SK-N-SH treated with all-trans-retinoic acid at 6 μM for 48 hours (cell line): ENCODE data around the gene TMEM132A.

Source experiments
- ATAC-seq: fragments of 200-7000 bp; cut with Tn5 transposase; 3 replicates; pipeline ENCODE4 v1.9.1; 2020; ENCODE audit warnings: mild to moderate bottlenecking, moderate library complexity
- ARNTL ChIP-seq: fragments of 450-650 bp; formaldehyde crosslinking; IDR thresholded peaks from 2 replicates; pipeline ENCODE4 v1.5.0; 2020; ENCODE audit warnings: low read depth, mild to moderate bottlenecking, moderate library complexity, borderline replicate concordance
- BACH2 ChIP-seq: fragments of 250-450 bp; sonication (Bioruptor Pico); IDR thresholded peaks from 2 replicates; pipeline ENCODE4 v1.9.0; 2021; ENCODE audit warnings: mild to moderate bottlenecking, borderline replicate concordance
- CREB5 ChIP-seq: fragments of 250-450 bp; sonication (Bioruptor Pico); IDR thresholded peaks from 2 replicates; pipeline ENCODE4 v1.5.1; 2020; ENCODE audit warnings: low read depth, mild to moderate bottlenecking, moderate library complexity
- CSDC2 ChIP-seq: fragments of 250-450 bp; sonication (Bioruptor Pico); IDR thresholded peaks from 2 replicates; pipeline ENCODE4 v1.5.0; 2020; ENCODE audit warnings: mild to moderate bottlenecking, moderate library complexity
- CSRNP3 ChIP-seq: fragments of 250-450 bp; sonication (Bioruptor Pico); IDR thresholded peaks from 2 replicates; pipeline ENCODE4 v1.5.1; 2021; ENCODE audit warnings: mild to moderate bottlenecking, moderate library complexity
- ESRRG ChIP-seq: fragments of 250-450 bp; sonication (Bioruptor Pico); IDR thresholded peaks from 2 replicates; pipeline ENCODE4 v1.6.1; 2021; ENCODE audit warnings: mild to moderate bottlenecking
- GLIS3 ChIP-seq: fragments of 250-450 bp; sonication (Bioruptor Pico); IDR thresholded peaks from 2 replicates; pipeline ENCODE4 v1.5.0; 2020; ENCODE audit warnings: mild to moderate bottlenecking, moderate library complexity
- ISL1 ChIP-seq: fragments of 250-450 bp; sonication (Bioruptor Pico); IDR thresholded peaks from 2 replicates; pipeline ENCODE4 v2.1.2; 2022; ENCODE audit warnings: mild to moderate bottlenecking, moderate library complexity
- OSR1 ChIP-seq: fragments of 250-450 bp; sonication (Bioruptor Pico); IDR thresholded peaks from 2 replicates; pipeline ENCODE4 v1.8.0; 2022; ENCODE audit warnings: moderate library complexity, mild to moderate bottlenecking, inconsistent platforms
- PATZ1 ChIP-seq: fragments of 250-450 bp; sonication (Bioruptor Pico); IDR thresholded peaks from 2 replicates; pipeline ENCODE4 v1.8.0; 2020; ENCODE audit warnings: mild to moderate bottlenecking, moderate library complexity, borderline replicate concordance
- PPARA ChIP-seq: fragments of 250-450 bp; sonication (Bioruptor Pico); IDR thresholded peaks from 2 replicates; pipeline ENCODE4 v1.5.0; 2020; ENCODE audit warnings: mild to moderate bottlenecking, borderline replicate concordance
- RARB ChIP-seq: fragments of 250-450 bp; sonication (Bioruptor Pico); IDR thresholded peaks from 2 replicates; pipeline ENCODE4 v1.8.0; 2021; ENCODE audit warnings: mild to moderate bottlenecking, moderate library complexity
- TCF4 ChIP-seq: fragments of 250-450 bp; sonication (Bioruptor Pico); IDR thresholded peaks from 2 replicates; pipeline ENCODE4 v1.8.0; 2021; ENCODE audit warnings: mild to moderate bottlenecking, moderate library complexity, borderline replicate concordance
- TSHZ2 ChIP-seq: fragments of 250-450 bp; sonication (Bioruptor Pico); IDR thresholded peaks from 2 replicates; pipeline ENCODE4 v1.5.0; 2020; ENCODE audit warnings: mild to moderate bottlenecking, moderate library complexity
- ZC3H10 ChIP-seq: fragments of 250-450 bp; sonication (Bioruptor Pico); IDR thresholded peaks from 2 replicates; pipeline ENCODE4 v1.5.1; 2021; ENCODE audit warnings: mild to moderate bottlenecking, moderate library complexity
- ZFP3 ChIP-seq: fragments of 250-450 bp; sonication (Bioruptor Pico); IDR thresholded peaks from 2 replicates; pipeline ENCODE4 v1.5.0; 2020; ENCODE audit warnings: mild to moderate bottlenecking, moderate library complexity
- ZFP30 ChIP-seq: fragments of 450-650 bp; formaldehyde crosslinking; IDR thresholded peaks from 2 replicates; pipeline ENCODE4 v1.5.0; 2022; ENCODE audit warnings: mild to moderate bottlenecking, moderate library complexity
- ZNF565 ChIP-seq: fragments of 450-650 bp; formaldehyde crosslinking; conservative IDR thresholded peaks from 2 replicates; pipeline ENCODE4 v1.5.0; 2020; ENCODE audit warnings: low read depth, mild to moderate bottlenecking, moderate library complexity
- ZNF8 ChIP-seq: fragments of 450-650 bp; formaldehyde crosslinking; IDR thresholded peaks from 2 replicates; pipeline ENCODE4 v1.5.0; 2020; ENCODE audit warnings: mild to moderate bottlenecking, moderate library complexity

The TMEM132A gene

GRCh38 chr11:60924110-60924905 lies at the start of gene TMEM132A:
Gene TMEM132A (plus strand): TSS chr11:60924460. CDS start chr11:60924634, 174 bp downstream.
- ATAC-seq = peak; percentile 93
- no peak for TF ChIP-seq BACH2 (CRISPR knock-in tag)
- no peak for TF ChIP-seq CREB5 (CRISPR knock-in tag)
- TF ChIP-seq ZNF565 (CRISPR knock-in tag) = no peak
- TF ChIP-seq PATZ1 = 0 out of 2 replicates have a peak, but pooled peaks have one; percentile 22
- no peak for TF ChIP-seq RARB (CRISPR knock-in tag)

GRCh38 chr11:60875366-60876167 lies 48.7 kb upstream of the TMEM132A start:
- no peak for ATAC-seq
- TF ChIP-seq PATZ1 (no peak), ZNF565 (CRISPR knock-in tag) (no peak), ZNF8 (CRISPR knock-in tag) (no peak), CSRNP3 (CRISPR knock-in tag) (no peak), TCF4 (CRISPR knock-in tag) (no peak), TSHZ2 (CRISPR knock-in tag) (no peak), BACH2 (CRISPR knock-in tag) (no peak), ZFP30 (CRISPR knock-in tag) (no peak), ZC3H10 (CRISPR knock-in tag) (no peak)

GRCh38 chr11:60876168-60876485 lies 48.1 kb upstream of the TMEM132A start:
- ATAC-seq = no peak
- TF ChIP-seq ZFP30 (CRISPR knock-in tag) (no peak), PATZ1 (no peak), CSRNP3 (CRISPR knock-in tag) (no peak), ZNF8 (CRISPR knock-in tag) (no peak), GLIS3 (CRISPR knock-in tag) (no peak), ARNTL (CRISPR knock-in tag) (no peak), PPARA (CRISPR knock-in tag) (no peak), ZFP3 (no peak), OSR1 (CRISPR knock-in tag) (no peak), TSHZ2 (CRISPR knock-in tag) (no peak), ISL1 (CRISPR knock-in tag) (no peak), RARB (CRISPR knock-in tag) (no peak), ESRRG (no peak), CSDC2 (CRISPR knock-in tag) (no peak)
